H9 (cell line): ENCODE measurements around the gene AVEN. TPM values are rescaled to one million over a fixed set of nuclear protein-coding genes. Genes with fewer than 3 reads are reported as not detected.

Experiments used
- DNase-seq: peaks from one replicate; pipeline ENCODE4 v3.0.0-alpha.2; 2017
- H2AFZ ChIP-seq: one replicate; pipeline ENCODE4 v1.6.1; 2013; ENCODE audit warnings: mild to moderate bottlenecking, low read length, control low read depth, moderate library complexity
- H2AK5ac ChIP-seq: 2 replicates; pipeline ENCODE4 v1.6.1; 2013; ENCODE audit warnings: low read length, control low read depth, mixed read lengths; ENCODE audit not compliant: insufficient read length
- H2BK120ac ChIP-seq: one replicate; pipeline ENCODE4 v1.6.1; 2013; ENCODE audit warnings: low read depth, mild to moderate bottlenecking, low read length, control low read depth, inconsistent platforms; ENCODE audit not compliant: poor library complexity, severe bottlenecking
- H2BK12ac ChIP-seq: 2 replicates; pipeline ENCODE4 v1.6.1; 2013; ENCODE audit warnings: low read length, control low read depth, mixed read lengths, low read depth; ENCODE audit not compliant: insufficient read length
- H2BK15ac ChIP-seq: 2 replicates; pipeline ENCODE4 v1.6.1; 2013; ENCODE audit warnings: low read depth, low read length, control low read depth
- H2BK20ac ChIP-seq: one replicate; pipeline ENCODE4 v1.6.1; 2013; ENCODE audit warnings: low read depth, mild to moderate bottlenecking, low read length, control low read depth, inconsistent platforms; ENCODE audit not compliant: poor library complexity, severe bottlenecking
- H2BK5ac ChIP-seq: 2 replicates; pipeline ENCODE4 v1.6.1; 2013; ENCODE audit warnings: low read length, control low read depth, mixed read lengths; ENCODE audit not compliant: insufficient read length
- H3K14ac ChIP-seq: 2 replicates; pipeline ENCODE4 v1.6.1; 2013; ENCODE audit warnings: low read length, control low read depth; ENCODE audit not compliant: insufficient read depth
- H3K18ac ChIP-seq: 2 replicates; pipeline ENCODE4 v1.6.1; 2013; ENCODE audit warnings: low read depth, mild to moderate bottlenecking, mixed read lengths, low read length, control low read depth; ENCODE audit not compliant: insufficient read length
- H3K23ac ChIP-seq: 2 replicates; pipeline ENCODE4 v1.6.1; 2013; ENCODE audit warnings: low read length, control low read depth, mixed read lengths, low read depth; ENCODE audit not compliant: insufficient read length
- H3K23me2 ChIP-seq: 2 replicates; pipeline ENCODE4 v1.6.1; 2013; ENCODE audit warnings: low read depth, mild to moderate bottlenecking, mixed read lengths, low read length, control low read depth; ENCODE audit not compliant: insufficient read length, poor library complexity, severe bottlenecking
- H3K27ac ChIP-seq: 2 replicates; pipeline ENCODE4 v1.5.1; 2013; ENCODE audit warnings: low read length, control low read depth, mixed read lengths, low read depth; ENCODE audit not compliant: insufficient read length
- H3K27me3 ChIP-seq: 2 replicates; pipeline ENCODE4 v1.6.1; 2013; ENCODE audit warnings: low read length, control low read depth, inconsistent platforms; ENCODE audit not compliant: insufficient read depth
- H3K4ac ChIP-seq: 2 replicates; pipeline ENCODE4 v1.6.1; 2013; ENCODE audit warnings: low read depth, mild to moderate bottlenecking, control low read depth, inconsistent platforms, low read length, moderate library complexity
- H3K4me1 ChIP-seq: 2 replicates; pipeline ENCODE4 v1.6.1; 2013; ENCODE audit warnings: low read length, control low read depth, inconsistent platforms; ENCODE audit not compliant: insufficient read depth
- H3K4me2 ChIP-seq: 2 replicates; pipeline ENCODE4 v1.6.1; 2013; ENCODE audit warnings: low read length, control low read depth, mixed read lengths; ENCODE audit not compliant: insufficient read length, insufficient read depth
- H3K56ac ChIP-seq: 2 replicates; pipeline ENCODE4 v1.6.1; 2013; ENCODE audit warnings: low read depth, mild to moderate bottlenecking, mixed read lengths, low read length, control low read depth; ENCODE audit not compliant: insufficient read length
- H3K79me1 ChIP-seq: 2 replicates; pipeline ENCODE4 v1.6.1; 2013; ENCODE audit warnings: low read depth, mild to moderate bottlenecking, moderate library complexity, low read length, control low read depth, inconsistent platforms; ENCODE audit not compliant: insufficient read depth, poor library complexity, severe bottlenecking
- H3K79me2 ChIP-seq: 2 replicates; pipeline ENCODE4 v1.6.1; 2013; ENCODE audit warnings: low read length, control low read depth, inconsistent platforms; ENCODE audit not compliant: insufficient read depth
- H3K9ac ChIP-seq: 2 replicates; pipeline ENCODE4 v1.6.1; 2013; ENCODE audit warnings: low read length, control low read depth, mixed read lengths; ENCODE audit not compliant: insufficient read length; ENCODE audit errors: extremely low read depth
- H3K9me3 ChIP-seq: one replicate; pipeline ENCODE4 v1.6.1; 2013; ENCODE audit warnings: low read depth, low read length, inconsistent platforms; ENCODE audit not compliant: control insufficient read depth
- H3T11ph ChIP-seq: one replicate; pipeline ENCODE4 v1.6.1; 2013; ENCODE audit warnings: mild to moderate bottlenecking, low read length, control low read depth, inconsistent platforms
- H4K20me1 ChIP-seq: one replicate; pipeline ENCODE4 v1.6.1; 2013; ENCODE audit not compliant: control insufficient read depth, insufficient read length, insufficient read depth
- H4K5ac ChIP-seq: 2 replicates; pipeline ENCODE4 v1.6.1; 2013; ENCODE audit warnings: low read depth, mild to moderate bottlenecking, mixed read lengths, low read length, control low read depth; ENCODE audit not compliant: insufficient read length
- H4K8ac ChIP-seq: replicated peaks from 2 replicates; pipeline ENCODE4 v1.6.1; 2013; ENCODE audit warnings: low read length, control low read depth, mixed read lengths, low read depth; ENCODE audit not compliant: insufficient read length
- H4K91ac ChIP-seq: 2 replicates; pipeline ENCODE4 v1.6.1; 2013; ENCODE audit warnings: low read depth, mild to moderate bottlenecking, moderate library complexity, mixed read lengths, low read length, control low read depth; ENCODE audit not compliant: insufficient read length
- H3K27ac Mint-ChIP-seq, 3 experiments: 2 replicates in 2 of 3; 3 replicates in 1 of 3; pipeline ENCODE4 v1.8.0; 2020 to 2021; ENCODE audit warnings: mixed read lengths in 3 of 3, mild to moderate bottlenecking in 1 of 3, moderate library complexity in 1 of 3
- H3K27me3 Mint-ChIP-seq: 2 replicates; pipeline ENCODE4 v1.8.0; 2021; ENCODE audit warnings: low read depth, mild to moderate bottlenecking, moderate library complexity, mixed read lengths
- H3K36me3 Mint-ChIP-seq, 3 experiments: 2 replicates in 2 of 3; 3 replicates in 1 of 3; pipeline ENCODE4 v1.8.0; 2020 to 2021; ENCODE audit warnings: low read depth in 3 of 3, mixed read lengths in 3 of 3; ENCODE audit not compliant: insufficient read depth in 1 of 3
- H3K4me1 Mint-ChIP-seq, 2 experiments: 2 replicates each; pipeline ENCODE4 v1.8.0; 2020; ENCODE audit warnings: mixed read lengths in 2 of 2
- H3K4me3 Mint-ChIP-seq, 2 experiments: 2 replicates in 1 of 2; 3 replicates in 1 of 2; pipeline ENCODE4 v1.8.0; 2020 to 2021; ENCODE audit warnings: mild to moderate bottlenecking in 2 of 2, mixed read lengths in 2 of 2, moderate library complexity in 1 of 2
- H3K9me3 Mint-ChIP-seq, 2 experiments: 2 replicates in 1 of 2; 3 replicates in 1 of 2; pipeline ENCODE4 v1.8.0; 2020; ENCODE audit warnings: mild to moderate bottlenecking in 2 of 2, mixed read lengths in 2 of 2, moderate library complexity in 1 of 2
- CTCF ChIP-seq: fragments of 200-600 bp; sonication (generic); conservative IDR thresholded peaks from 3 replicates; pipeline ENCODE4 v1.8.0; 2021; ENCODE audit warnings: antibody characterized with exemption, mild to moderate bottlenecking
- WGBS: extraction: QIAGEN DNeasy Blood & Tissue Kit; methylation state at CpG from one replicate; pipeline ENCODE4 v1.1.7; 2013; ENCODE audit warnings: missing lambda C conversion rate, low lambda C conversion rate, mixed read lengths; ENCODE audit not compliant: insufficient read length; ENCODE audit errors: extremely low coverage; 5-methylcytosine and 5-hydroxymethylcytosine counted together
- total RNA-seq: library from RNA; stranded (reverse); gene quantifications from 2 replicates; pipeline ENCODE4 v1.2.1, GENCODE V29; 2021

The AVEN gene
- total RNA-seq, 1 experiment from 2014 or later = 16.1 TPM

- no peaks in the 10 kb centered on the region for H3K36me3 Mint-ChIP-seq
- no peak overlapping the region for H3K27ac ChIP-seq
- H3K4me1 ChIP-seq = no peaks in the 10 kb centered on the region
- no peak overlapping the region for H3K4ac ChIP-seq
- no peak overlapping the region for H3K4me3 Mint-ChIP-seq
- H4K8ac ChIP-seq = no peak overlapping the region
- H3K79me1 ChIP-seq = no peaks in the 10 kb centered on the region
- no peaks in the 10 kb centered on the region for H3K23me2 ChIP-seq
- H2BK5ac ChIP-seq = no peak overlapping the region
- no peaks in the 10 kb centered on the region for H3K79me2 ChIP-seq
- no peaks in the 10 kb centered on the region for H3K27me3 Mint-ChIP-seq
- H4K20me1 ChIP-seq = no peaks in the 10 kb centered on the region
- H3K56ac ChIP-seq = no peak overlapping the region
- H4K5ac ChIP-seq = no peak overlapping the region
- no peak overlapping the region for H2AFZ ChIP-seq
- DNase-seq = no peak
- no peak overlapping the region for H3K18ac ChIP-seq
- no peak overlapping the region for H2AK5ac ChIP-seq
- no peak overlapping the region for H3K9ac ChIP-seq
- H3T11ph ChIP-seq = no peak overlapping the region
- no peak overlapping the region for H2BK120ac ChIP-seq
- no peak overlapping the region for H3K4me2 ChIP-seq
- H2BK20ac ChIP-seq = no peak overlapping the region
- H2BK15ac ChIP-seq = no peak overlapping the region
- no peak for TF ChIP-seq CTCF
- WGBS = no CpG with 5 or more reads among the region's 6 CpGs
- no peaks in the 10 kb centered on the region for H3K9me3 ChIP-seq
- no peak overlapping the region for H3K14ac ChIP-seq
- H4K91ac ChIP-seq = no peak overlapping the region
- no peak overlapping the region for H3K27ac Mint-ChIP-seq
- no peak overlapping the region for H2BK12ac ChIP-seq
- no peaks in the 10 kb centered on the region for H3K4me1 Mint-ChIP-seq
- no peaks in the 10 kb centered on the region for H3K27me3 ChIP-seq
- no peaks in the 10 kb centered on the region for H3K9me3 Mint-ChIP-seq
- no peak overlapping the region for H3K23ac ChIP-seq
These were observed 31.0 kb upstream of the AVEN start for GRCh38 chr15:34070003-34070402.
